Measurements from ENCODE around the gene ANKH.

ANKH gene

DNA sequence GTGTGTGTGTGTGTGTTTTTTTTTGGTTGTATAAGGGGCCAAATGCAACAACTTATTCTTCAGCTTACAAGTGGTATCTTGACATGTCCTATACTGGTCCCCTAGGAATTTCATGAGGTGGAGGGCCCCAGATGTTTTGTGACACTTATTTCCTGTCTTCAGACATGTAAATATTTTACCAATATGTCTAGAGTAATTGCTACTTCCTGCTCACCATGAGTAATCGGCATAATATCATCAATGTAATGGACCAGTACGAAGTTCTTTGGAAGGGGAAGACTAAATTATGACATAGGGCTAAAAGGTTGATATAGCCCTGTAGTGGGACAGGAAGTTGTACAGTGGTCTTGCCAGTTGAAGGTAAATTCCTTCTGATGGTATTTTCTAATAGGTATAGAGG, 210.7 kb downstream of the ANKH start:
- Histone ChIP-seq H3K9me2 (replicated peaks; ENCODE audit: low read depth, low read length) (no peaks in the 10 kb centered on the region), H3K36me3 (ENCODE audit: insufficient read depth, low read length) (no peaks in the 10 kb centered on the region), H3F3A (ENCODE audit: low read depth) (no peaks in the 10 kb centered on the region), H4K20me1 (ENCODE audit: insufficient read depth, low read length, poor library complexity, severe bottlenecking) (peaks cover 9% of the 10 kb centered on the region), H3K4me2 (ENCODE audit: low read depth, low read length, poor library complexity, severe bottlenecking) (peak overlapping the region; percentile 3), H3K27me3 (ENCODE audit: insufficient read depth, low read length, poor library complexity, severe bottlenecking) (no peaks in the 10 kb centered on the region), H3K9me3 (ENCODE audit: insufficient read depth, low read depth, low read length) (no peaks in the 10 kb centered on the region), H2AFZ (ENCODE audit: low read length) (no peak overlapping the region), H3K4me3 (ENCODE audit: low read length, poor library complexity, severe bottlenecking) (no peak overlapping the region), H3K79me2 (ENCODE audit: insufficient read depth, low read length) (peaks cover 22% of the 10 kb centered on the region), H3K4me1 (ENCODE audit: insufficient read depth, low read length, poor library complexity, severe bottlenecking) (peaks cover 37% of the 10 kb centered on the region), H3K9ac (ENCODE audit: low read depth, low read length, poor library complexity, severe bottlenecking) (no peak overlapping the region)
- no peak for TF ChIP-seq EZH2phosphoT487 (IDR thresholded peaks at IDR 0.05; ENCODE audit: borderline replicate concordance)
- TF ChIP-seq CTCF (conservative IDR thresholded peaks at IDR 0.05; ENCODE audit: low read length) = no peak

- Histone ChIP-seq H3K4me1 (ENCODE audit: insufficient read depth, low read length, poor library complexity, severe bottlenecking) (peaks cover 31% of the 10 kb centered on the region), H3K79me2 (ENCODE audit: insufficient read depth, low read length) (peaks cover 14% of the 10 kb centered on the region), H3K9me3 (ENCODE audit: insufficient read depth, low read depth, low read length) (no peaks in the 10 kb centered on the region), H3K36me3 (ENCODE audit: insufficient read depth, low read length) (no peaks in the 10 kb centered on the region), H3K9me2 (replicated peaks; ENCODE audit: low read depth, low read length) (no peaks in the 10 kb centered on the region), H3K9ac (ENCODE audit: low read depth, low read length, poor library complexity, severe bottlenecking) (no peak overlapping the region), H3K4me2 (ENCODE audit: low read depth, low read length, poor library complexity, severe bottlenecking) (peak overlapping the region; percentile 3), H3K4me3 (ENCODE audit: low read length, poor library complexity, severe bottlenecking) (no peak overlapping the region), H3F3A (ENCODE audit: low read depth) (no peaks in the 10 kb centered on the region), H3K27me3 (ENCODE audit: insufficient read depth, low read length, poor library complexity, severe bottlenecking) (no peaks in the 10 kb centered on the region), H4K20me1 (ENCODE audit: insufficient read depth, low read length, poor library complexity, severe bottlenecking) (peaks cover 1% of the 10 kb centered on the region), H2AFZ (ENCODE audit: low read length) (no peak overlapping the region)
- no peak for TF ChIP-seq CTCF (conservative IDR thresholded peaks at IDR 0.05; ENCODE audit: low read length)
These were observed 211.6 kb downstream of the ANKH start for GRCh38 chr5:14659821-14660607.

DNA sequence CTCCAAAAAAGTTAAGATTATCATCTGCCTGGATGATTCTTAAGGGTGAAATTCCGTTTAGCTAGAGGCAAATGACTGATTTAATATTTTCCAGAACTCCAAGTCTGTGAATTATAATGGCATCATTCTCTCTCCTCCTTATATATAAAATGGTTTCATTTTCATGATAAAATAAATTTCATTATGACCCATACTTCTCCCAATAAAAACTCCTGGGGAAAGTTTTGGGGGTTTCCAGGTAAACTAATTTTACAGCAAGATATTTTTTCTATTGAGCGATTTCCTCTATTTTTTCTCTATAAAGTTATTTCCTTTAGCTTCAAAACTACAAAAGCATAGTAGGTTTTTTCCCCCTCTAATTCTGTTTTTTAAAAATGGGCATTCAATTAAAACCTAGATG, 214.7 kb downstream of the ANKH start:
- Histone ChIP-seq H3K4me2 (ENCODE audit: low read depth, low read length, poor library complexity, severe bottlenecking) (no peak overlapping the region), H2AFZ (ENCODE audit: low read length) (no peak overlapping the region), H3K27me3 (ENCODE audit: insufficient read depth, low read length, poor library complexity, severe bottlenecking) (no peaks in the 10 kb centered on the region), H3K9me2 (replicated peaks; ENCODE audit: low read depth, low read length) (no peaks in the 10 kb centered on the region), H3K79me2 (ENCODE audit: insufficient read depth, low read length) (no peaks in the 10 kb centered on the region), H4K20me1 (ENCODE audit: insufficient read depth, low read length, poor library complexity, severe bottlenecking) (no peaks in the 10 kb centered on the region), H3F3A (ENCODE audit: low read depth) (no peaks in the 10 kb centered on the region), H3K36me3 (ENCODE audit: insufficient read depth, low read length) (no peaks in the 10 kb centered on the region), H3K4me1 (ENCODE audit: insufficient read depth, low read length, poor library complexity, severe bottlenecking) (peaks cover 16% of the 10 kb centered on the region), H3K9me3 (ENCODE audit: insufficient read depth, low read depth, low read length) (no peaks in the 10 kb centered on the region), H3K9ac (ENCODE audit: low read depth, low read length, poor library complexity, severe bottlenecking) (no peak overlapping the region), H3K4me3 (ENCODE audit: low read length, poor library complexity, severe bottlenecking) (no peak overlapping the region)
- no peak for TF ChIP-seq CTCF (conservative IDR thresholded peaks at IDR 0.05; ENCODE audit: low read length)
- TF ChIP-seq EZH2phosphoT487 (IDR thresholded peaks at IDR 0.05; ENCODE audit: borderline replicate concordance) = no peak
